Liver (tissue), 9 donors: ENCODE measurements around the gene SOX6. TPM values are rescaled to one million over a fixed set of nuclear protein-coding genes. Genes with fewer than 3 reads are reported as not detected.
"Not testable (repeated sequence)": the region's sequence is repeated elsewhere in the genome, so short reads cannot be mapped to it uniquely, and the experiment has no call there.

Experiments
- DNase-seq: peaks from one replicate; pipeline ENCODE4 v3.0.0-alpha.2; 2017; ENCODE audit warnings: low spot score
- H3K27ac ChIP-seq, 2 donors: one replicate each; pipeline ENCODE4 v1.7.0; 2013; ENCODE audit warnings: inconsistent platforms in 2 of 2, low read length in 2 of 2, control low read depth in 1 of 2, low read depth in 1 of 2, mild to moderate bottlenecking in 1 of 2
- H3K27me3 ChIP-seq, 4 donors: one replicate each; pipeline versions ENCODE4 v1.6.1 to v1.7.0; 2013; ENCODE audit warnings: low read length in 3 of 4, inconsistent platforms in 1 of 4, mild to moderate bottlenecking in 1 of 4, moderate library complexity in 1 of 4; ENCODE audit not compliant: control insufficient read depth in 4 of 4, insufficient read depth in 4 of 4
- H3K36me3 ChIP-seq, 4 donors: one replicate each; pipeline versions ENCODE4 v1.6.1 to v1.7.0; 2013; ENCODE audit warnings: low read length in 3 of 4, mild to moderate bottlenecking in 3 of 4, low read depth in 1 of 4, moderate library complexity in 1 of 4; ENCODE audit not compliant: control insufficient read depth in 4 of 4, insufficient read depth in 3 of 4
- H3K4me1 ChIP-seq, 4 donors: one replicate each; pipeline versions ENCODE4 v1.6.1 to v1.7.0; 2013; ENCODE audit warnings: low read length in 3 of 4, mild to moderate bottlenecking in 3 of 4, moderate library complexity in 1 of 4; ENCODE audit not compliant: control insufficient read depth in 4 of 4, insufficient read depth in 4 of 4
- H3K4me3 ChIP-seq, 3 donors: one replicate each; pipeline versions ENCODE4 v1.6.1 to v1.7.0; 2013; ENCODE audit warnings: low read length in 3 of 3, control low read depth in 1 of 3, low read depth in 1 of 3, mild to moderate bottlenecking in 1 of 3
- H3K9ac ChIP-seq, 2 donors: one replicate each; pipeline ENCODE4 v1.7.0; 2013; ENCODE audit warnings: low read length in 2 of 2, mild to moderate bottlenecking in 2 of 2, moderate library complexity in 2 of 2, control low read depth in 1 of 2, low read depth in 1 of 2
- H3K9me3 ChIP-seq, 4 donors: one replicate each; pipeline versions ENCODE4 v1.6.1 to v1.7.0; 2013; ENCODE audit warnings: low read length in 3 of 4; ENCODE audit not compliant: control insufficient read depth in 4 of 4
- ATF3 ChIP-seq: IDR thresholded peaks from 2 replicates; pipeline ENCODE4 v1.6.1; 2016; ENCODE audit warnings: antibody characterized with exemption
- CTCF ChIP-seq: fragments of 150-350 bp; IDR thresholded peaks from 2 replicates; pipeline ENCODE4 v1.5.1; 2017; ENCODE audit warnings: improper control_type of control experiment, low read depth, low read length; ENCODE audit not compliant: missing input control
- EGR1 ChIP-seq, 2 donors: IDR thresholded peaks; 2 replicates each; pipeline ENCODE4 v1.6.1; 2016 to 2018; ENCODE audit warnings: antibody characterized with exemption in 2 of 2, low read depth in 2 of 2
- FOXA1 ChIP-seq: IDR thresholded peaks from 2 replicates; pipeline ENCODE4 v1.6.1; 2016; ENCODE audit warnings: antibody characterized with exemption
- GABPA ChIP-seq, 2 donors: IDR thresholded peaks in 1 of 2; conservative IDR thresholded peaks in 1 of 2; 2 replicates each; pipeline ENCODE4 v1.6.1; 2016; ENCODE audit warnings: antibody characterized with exemption in 2 of 2, mild to moderate bottlenecking in 1 of 2, moderate library complexity in 1 of 2
- HNF4A ChIP-seq, 2 donors: conservative IDR thresholded peaks; 2 replicates each; pipeline ENCODE4 v1.6.1; 2016; ENCODE audit warnings: antibody characterized with exemption in 2 of 2, mild to moderate bottlenecking in 2 of 2
- JUND ChIP-seq, 2 donors: IDR thresholded peaks; 2 replicates each; pipeline ENCODE4 v1.6.1; 2016; ENCODE audit warnings: antibody characterized with exemption in 2 of 2
- REST ChIP-seq: IDR thresholded peaks from 2 replicates; pipeline ENCODE4 v1.6.1; 2016; ENCODE audit warnings: antibody characterized with exemption, mild to moderate bottlenecking
- RXRA ChIP-seq, 2 donors: IDR thresholded peaks; 2 replicates each; pipeline ENCODE4 v1.6.1; 2017 to 2018; ENCODE audit warnings: antibody characterized with exemption in 2 of 2, mild to moderate bottlenecking in 1 of 2
- SP1 ChIP-seq: IDR thresholded peaks from 2 replicates; pipeline ENCODE4 v1.6.1; 2018; ENCODE audit warnings: antibody characterized with exemption, mild to moderate bottlenecking
- TAF1 ChIP-seq: conservative IDR thresholded peaks from 2 replicates; pipeline ENCODE4 v1.6.1; 2016; ENCODE audit warnings: antibody characterized with exemption, mild to moderate bottlenecking
- YY1 ChIP-seq: IDR thresholded peaks from 2 replicates; pipeline ENCODE4 v1.6.1; 2016; ENCODE audit warnings: antibody characterized with exemption, mild to moderate bottlenecking
- ZBTB33 ChIP-seq: IDR thresholded peaks from 2 replicates; pipeline ENCODE4 v1.6.1; 2016; ENCODE audit warnings: antibody characterized with exemption
- WGBS: extraction: QIAGEN DNeasy Blood & Tissue Kit; methylation state at CpG from one replicate; pipeline ENCODE4 v1.1.7; 2013; 5-methylcytosine and 5-hydroxymethylcytosine counted together
- polyA plus RNA-seq, 2 donors: library from polyadenylated mRNA; stranded (reverse) in 1 of 2; unstranded in 1 of 2; fragments of 200-250 nt in 1 of 2; fragments of >200 nt in 1 of 2; fragmentation: Nextera tagmentation in 1 of 2; extraction: Ambion mirVana in 1 of 2; gene quantifications; one replicate each; pipeline versions ENCODE4 v1.2.1 to v1.2.3, GENCODE V29; 2013 to 2015
- total RNA-seq, 2 donors: library from RNA; depleted of rRNA; stranded (reverse); fragments of >200 nt; gene quantifications; one replicate each; pipeline ENCODE4 v1.2.3, GENCODE V29; 2014
- donor health status: healthy.
- donor health status: healthy.
- donor health status: healthy.
- donor health status: healthy.
- donor health status: healthy.

The SOX6 gene
- total and polyA plus RNA-seq, 4 donors: 2.4 to 111 (median 14.8) TPM

- 78% methylated on average over 8 of the region's 8 CpGs for WGBS
- H3K27ac ChIP-seq: no peak overlapping the region
- no peaks in the 10 kb centered on the region for H3K36me3 ChIP-seq
- DNase-seq: no peak
- no peak overlapping the region for H3K9ac ChIP-seq
- H3K27me3 ChIP-seq: no peaks in the 10 kb centered on the region
- peaks cover 0 to 4% (median under 1%) of the 10 kb centered on the region in 4 donors for H3K4me1 ChIP-seq
- no peak overlapping the region for H3K4me3 ChIP-seq
- H3K9me3 ChIP-seq: no peaks in the 10 kb centered on the region
- no peak for TF ChIP-seq YY1
- no peak for TF ChIP-seq SP1
- no peak for TF ChIP-seq ATF3
- TF ChIP-seq JUND (IDR thresholded peaks at IDR 0.05): no peak
- TF ChIP-seq CTCF: no peak
- no peak for TF ChIP-seq GABPA (IDR thresholded peaks at IDR 0.05 in 1 of 2, conservative IDR thresholded peaks at IDR 0.05 in 1 of 2)
- no peak for TF ChIP-seq RXRA (IDR thresholded peaks at IDR 0.05)
- no peak for TF ChIP-seq EGR1 (IDR thresholded peaks at IDR 0.05; ENCODE audit: low read depth in 2 of 2)
- no peak for TF ChIP-seq TAF1
- TF ChIP-seq HNF4A (conservative IDR thresholded peaks at IDR 0.05): no peak
- no peak for TF ChIP-seq ZBTB33
- TF ChIP-seq FOXA1: no peak
- TF ChIP-seq REST: no peak
These were observed 207.9 kb downstream of the SOX6 start for GRCh38 chr11:16148301-16148931.

GRCh38 chr11:16146980-16147379 is 209.4 kb downstream of the SOX6 start:
- not testable (repeated sequence) for H3K9me3 ChIP-seq, H3K4me1 ChIP-seq, H3K4me3 ChIP-seq, H3K27me3 ChIP-seq, H3K27ac ChIP-seq, H3K9ac ChIP-seq, H3K36me3 ChIP-seq, DNase-seq
- 96% methylated on average over 2 of the region's 2 CpGs for WGBS

GRCh38 chr11:16141614-16142013 is 214.7 kb downstream of the SOX6 start:
- H3K27me3 ChIP-seq, H3K4me3 ChIP-seq, DNase-seq, H3K9me3 ChIP-seq, H3K27ac ChIP-seq, H3K4me1 ChIP-seq, H3K9ac ChIP-seq, H3K36me3 ChIP-seq: not testable (repeated sequence)
- WGBS: 92% methylated on average over 7 of the region's 7 CpGs

- not testable (repeated sequence) for H3K4me3 ChIP-seq, H3K9ac ChIP-seq, H3K4me1 ChIP-seq, H3K27ac ChIP-seq, H3K27me3 ChIP-seq, H3K36me3 ChIP-seq, DNase-seq, H3K9me3 ChIP-seq
- 96% methylated on average over 8 of the region's 8 CpGs for WGBS
These were observed 215.2 kb downstream of the SOX6 start for GRCh38 chr11:16141162-16141561.
